HL-60/S4 (cell line): ENCODE data around the gene MTX1.
"Not testable (repeated sequence)": the region's sequence is repeated elsewhere in the genome, so short reads cannot be mapped to it uniquely, and the experiment has no call there.

Source experiments
- in situ Hi-C: fragments of 300-500 bp; cut with MboI; formaldehyde crosslinking; loops from 2 replicates; pipeline ENCODE4 v1.14.3; 2022; ENCODE audit warnings: low sequenced_read_pairs

The MTX1 gene

DNA sequence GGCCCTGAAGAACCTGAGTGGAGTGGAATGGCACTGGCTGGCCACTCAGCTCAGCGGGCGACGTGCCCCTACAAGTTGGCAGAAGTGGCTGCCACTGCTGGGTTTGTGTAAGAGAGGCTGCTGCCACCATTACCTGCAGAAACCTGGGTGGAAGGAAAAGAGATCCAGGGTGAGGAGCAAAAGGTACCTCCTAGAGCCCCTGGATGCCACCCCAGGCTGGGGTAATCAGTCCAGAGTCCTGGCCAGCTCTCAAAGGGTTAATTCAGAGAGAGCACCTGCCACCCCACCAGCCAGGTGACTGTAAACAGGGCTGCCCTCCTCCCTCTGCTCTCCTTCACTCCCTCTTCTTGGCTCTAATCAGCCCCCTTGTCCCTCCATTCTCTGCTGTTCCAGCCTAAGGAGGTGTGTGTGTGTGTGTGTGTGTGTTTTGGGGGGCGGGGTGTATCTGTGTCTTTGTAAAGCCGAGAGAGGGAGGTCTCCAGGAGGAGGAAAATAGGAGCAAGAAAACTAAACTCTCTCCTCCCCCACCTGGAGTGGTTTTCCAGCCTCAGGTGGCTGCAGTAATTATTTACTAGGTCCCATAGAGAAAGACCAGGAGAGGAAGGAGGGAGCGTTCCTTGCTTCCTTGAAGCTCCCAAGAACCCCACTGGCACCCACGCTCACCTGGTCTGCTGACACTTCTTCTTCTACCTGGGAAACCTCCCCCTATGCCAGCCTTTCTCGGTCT is 22.3 kb upstream of the MTX1 start:
- in situ Hi-C loops: no loop called here

GRCh38 chr1:155186794-155187455 is 21.6 kb upstream of the MTX1 start:
- in situ Hi-C loops: no loop called here

DNA sequence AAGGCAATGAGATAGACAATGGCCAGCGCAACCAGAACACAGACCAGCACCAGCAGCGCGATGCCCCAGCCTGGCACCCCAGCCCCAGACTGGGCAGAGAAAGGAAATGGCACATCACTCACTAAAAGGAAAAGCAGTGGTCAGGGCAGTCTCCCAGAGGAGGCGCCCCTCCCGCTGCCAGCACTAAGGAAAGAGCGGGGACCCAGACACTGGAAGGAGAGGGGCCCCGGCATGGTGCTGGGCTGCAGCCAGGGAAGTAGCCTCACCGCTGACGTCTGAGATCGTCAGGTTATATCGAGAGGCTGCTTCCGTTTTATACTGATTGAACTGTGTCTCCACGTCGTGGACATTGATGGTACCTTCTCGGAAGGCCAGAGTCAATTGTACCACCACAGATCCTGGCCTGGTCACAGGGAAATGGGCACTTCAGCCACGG is 21.0 kb upstream of the MTX1 start:
- in situ Hi-C loops: no loop called here

DNA sequence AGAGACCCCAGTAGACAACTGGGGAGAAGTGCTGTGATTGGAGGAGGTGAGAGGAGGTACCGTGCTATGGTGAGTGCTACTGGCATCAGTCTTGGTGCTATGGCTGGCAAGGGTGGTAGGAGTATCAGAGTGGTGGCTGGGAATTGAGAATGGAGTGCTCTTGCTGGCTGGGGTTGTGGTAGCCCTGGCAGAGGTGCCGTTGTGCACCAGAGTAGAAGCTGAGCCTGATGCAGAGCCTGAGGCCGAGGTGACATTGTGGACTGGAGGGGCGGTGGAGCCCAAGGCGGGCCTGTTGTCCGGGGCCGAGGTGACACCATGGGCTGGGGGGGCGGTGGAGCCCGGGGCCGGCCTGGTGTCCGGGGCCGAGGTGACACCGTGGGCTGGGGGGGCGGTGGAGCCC is 20.2 kb upstream of the MTX1 start:
- in situ Hi-C loops: no loop called here

DNA sequence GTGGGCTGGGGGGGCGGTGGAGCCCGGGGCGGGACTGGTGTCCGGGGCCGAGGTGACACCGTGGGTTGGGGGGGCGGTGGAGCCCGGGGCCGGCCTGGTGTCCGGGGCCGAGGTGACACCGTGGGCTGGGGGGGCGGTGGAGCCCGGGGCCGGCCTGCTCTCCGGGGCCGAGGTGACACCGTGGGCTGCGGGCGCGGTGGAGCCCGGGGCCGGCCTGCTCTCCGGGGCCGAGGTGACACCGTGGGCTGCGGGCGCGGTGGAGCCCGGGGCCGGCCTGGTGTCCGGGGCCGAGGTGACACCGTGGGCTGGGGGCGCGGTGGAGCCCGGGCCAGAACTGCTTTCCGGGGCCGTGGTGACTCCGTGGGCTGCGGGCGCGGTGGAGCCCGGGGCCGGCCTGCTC is 18.6 kb upstream of the MTX1 start:
- in situ Hi-C loops: not testable (repeated sequence)

DNA sequence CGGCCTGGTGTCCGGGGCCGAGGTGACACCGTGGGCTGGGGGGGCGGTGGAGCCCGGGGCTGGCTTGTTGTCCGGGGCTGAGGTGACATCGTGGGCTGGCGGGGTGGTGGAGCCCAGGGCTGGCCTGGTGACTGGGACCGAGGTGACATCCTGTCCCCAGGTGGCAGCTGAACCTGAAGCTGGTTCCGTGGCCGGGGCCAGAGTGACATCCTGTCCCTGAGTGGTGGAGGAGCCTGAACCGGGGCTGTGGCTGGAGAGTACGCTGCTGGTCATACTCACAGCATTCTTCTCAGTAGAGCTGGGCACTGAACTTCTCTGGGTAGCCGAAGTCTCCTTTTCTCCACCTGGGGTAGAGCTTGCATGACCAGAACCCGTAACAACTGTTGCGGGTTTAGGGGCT is 16.6 kb upstream of the MTX1 start:
- in situ Hi-C loops: no loop called here

DNA sequence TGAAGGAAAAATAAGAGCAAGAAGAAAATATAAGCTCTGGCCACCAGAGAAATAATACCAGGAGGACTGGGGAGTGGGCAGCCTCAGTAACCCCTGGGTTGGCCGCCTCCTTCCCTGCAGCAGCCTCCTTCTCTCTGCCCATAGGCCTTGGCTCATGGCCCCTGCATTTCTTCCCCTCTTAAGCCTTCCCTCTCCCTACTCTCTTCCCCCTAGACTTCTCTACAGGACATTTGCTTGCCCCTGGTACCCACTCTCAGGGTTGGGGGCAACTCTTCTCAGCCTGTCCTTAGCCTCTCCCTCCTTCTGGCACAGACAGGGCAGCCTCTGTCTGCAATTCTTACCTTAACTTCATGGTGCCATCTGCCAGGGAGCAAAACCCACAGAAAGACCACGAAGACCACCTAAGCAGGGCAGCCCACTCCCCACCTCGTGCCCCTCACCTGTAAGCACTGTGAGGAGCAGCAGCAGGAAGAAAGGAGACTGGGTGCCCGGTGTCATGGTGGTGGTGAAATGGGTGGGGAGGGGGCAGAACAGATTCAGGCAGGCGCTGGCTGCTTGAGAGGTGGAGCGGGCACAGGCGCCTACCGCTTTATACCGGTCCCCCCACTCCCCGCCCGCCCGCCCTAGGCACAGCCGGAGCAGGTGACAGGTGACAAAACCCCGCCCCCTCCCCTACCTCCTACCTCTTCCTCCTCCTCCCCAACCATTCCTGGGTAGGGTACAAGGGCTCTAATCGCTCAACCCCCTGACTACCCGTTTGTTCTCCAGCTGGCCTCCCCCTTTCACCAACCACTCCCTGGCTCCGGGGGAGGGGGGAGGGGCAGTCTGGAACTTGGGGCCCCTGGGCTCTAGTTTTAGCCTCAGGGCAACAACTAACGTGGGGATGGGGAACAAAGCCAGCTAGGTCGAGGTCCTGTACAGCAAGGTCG is 15.9 kb upstream of the MTX1 start:
- in situ Hi-C loops: no loop called here

DNA sequence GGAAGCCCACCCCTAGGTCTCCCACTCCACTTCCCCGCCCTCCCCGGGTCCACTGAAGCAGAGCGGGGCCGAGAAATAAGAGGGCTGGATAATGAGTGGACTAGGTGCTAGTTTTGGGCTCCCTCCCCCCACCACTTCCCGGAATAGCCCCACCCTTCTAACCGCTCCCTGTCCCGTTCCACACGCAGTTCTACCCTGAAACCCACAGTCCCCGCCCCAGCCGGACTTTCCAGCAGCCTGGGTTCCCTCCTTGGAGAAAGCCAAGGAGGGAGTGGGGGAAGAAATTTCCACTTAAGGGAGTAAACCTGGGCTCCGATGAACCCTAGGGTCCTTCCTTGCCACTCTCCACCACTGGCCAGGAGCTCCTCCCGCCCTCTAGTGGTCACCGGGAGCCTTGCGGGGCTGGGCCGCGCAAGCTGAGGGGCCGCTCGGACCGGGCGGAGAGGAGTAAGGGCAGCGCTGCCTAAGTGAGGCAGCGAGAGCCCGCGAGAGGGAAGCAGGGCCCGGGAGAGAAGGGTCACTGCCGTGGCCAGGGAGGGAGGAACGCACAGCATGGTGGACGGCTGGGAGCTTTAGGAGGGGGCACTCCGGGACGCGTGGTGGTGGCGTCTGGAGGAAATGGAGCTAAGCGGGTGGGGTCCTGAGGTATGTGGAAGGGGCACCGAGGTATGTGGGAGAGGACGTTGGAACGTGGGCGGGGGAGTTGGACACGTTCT is 15.1 kb upstream of the MTX1 start:
- in situ Hi-C loops: no loop called here

- in situ Hi-C loops: not testable (repeated sequence)
Observed at GRCh38 chr1:155193991-155194240, 14.6 kb upstream of the MTX1 start.

- in situ Hi-C loops: no loop called here
Observed at GRCh38 chr1:155195201-155196102, 13.0 kb upstream of the MTX1 start.

DNA sequence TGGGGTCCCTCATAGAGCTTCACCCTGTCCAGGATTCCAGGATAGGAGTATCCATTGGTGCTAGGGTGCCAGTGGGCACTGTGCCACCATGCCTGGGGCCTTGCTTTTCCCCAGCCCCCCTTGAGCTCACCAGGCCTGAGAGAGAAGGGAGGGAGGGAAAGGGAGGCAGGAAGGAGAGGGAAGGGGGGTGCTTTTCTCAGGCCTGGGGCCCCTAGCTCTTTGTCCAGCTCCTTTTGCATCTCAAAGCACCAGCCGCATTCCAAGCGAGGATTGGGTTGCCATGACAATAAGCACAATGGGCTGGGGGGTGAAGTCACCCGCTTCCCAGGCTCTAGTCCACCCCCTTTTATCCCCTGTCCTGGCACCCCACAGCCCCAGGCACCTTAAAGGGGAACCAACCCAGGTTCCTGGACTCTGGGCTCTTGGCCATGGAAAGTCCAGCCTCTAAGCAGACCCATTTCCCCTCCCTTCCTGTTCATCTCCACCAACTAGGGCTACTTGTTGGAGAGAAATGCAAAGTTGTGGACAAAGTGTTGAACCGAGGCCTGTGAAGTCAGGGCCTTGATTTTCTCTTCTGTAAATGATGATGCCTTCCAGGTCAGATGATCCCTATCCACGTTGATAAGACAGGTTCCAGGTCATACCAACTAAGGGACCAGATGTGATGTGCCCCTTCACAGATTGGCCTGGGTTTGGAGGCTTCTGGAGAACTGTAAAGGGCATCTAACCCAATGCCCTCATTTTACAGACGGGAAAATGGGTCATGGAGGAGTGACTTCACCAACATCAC is 12.2 kb upstream of the MTX1 start:
- in situ Hi-C loops: no loop called here

- in situ Hi-C loops: no loop called here
Observed at GRCh38 chr1:155196893-155197638, 11.4 kb upstream of the MTX1 start.

GRCh38 chr1:155197901-155198546 is 10.5 kb upstream of the MTX1 start:
- in situ Hi-C loops: no loop called here

DNA sequence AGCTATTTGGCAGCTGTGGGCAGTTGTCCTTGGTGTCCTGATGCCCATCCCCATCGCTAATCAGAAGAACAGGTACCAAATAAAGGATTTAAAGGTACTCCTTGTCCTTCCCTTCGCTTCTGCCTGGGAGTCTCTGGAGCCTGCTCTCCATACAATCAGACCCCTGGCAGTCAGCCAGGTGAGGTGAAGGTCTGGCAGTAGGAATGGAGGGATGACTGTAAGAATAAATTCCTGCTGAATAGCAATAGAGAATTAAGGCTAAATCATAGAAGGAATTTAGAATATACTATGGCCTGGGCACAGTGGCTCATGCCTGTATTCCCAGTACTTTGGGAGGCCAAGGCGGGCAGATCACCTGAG is 10.0 kb upstream of the MTX1 start:
- in situ Hi-C loops: no loop called here

DNA sequence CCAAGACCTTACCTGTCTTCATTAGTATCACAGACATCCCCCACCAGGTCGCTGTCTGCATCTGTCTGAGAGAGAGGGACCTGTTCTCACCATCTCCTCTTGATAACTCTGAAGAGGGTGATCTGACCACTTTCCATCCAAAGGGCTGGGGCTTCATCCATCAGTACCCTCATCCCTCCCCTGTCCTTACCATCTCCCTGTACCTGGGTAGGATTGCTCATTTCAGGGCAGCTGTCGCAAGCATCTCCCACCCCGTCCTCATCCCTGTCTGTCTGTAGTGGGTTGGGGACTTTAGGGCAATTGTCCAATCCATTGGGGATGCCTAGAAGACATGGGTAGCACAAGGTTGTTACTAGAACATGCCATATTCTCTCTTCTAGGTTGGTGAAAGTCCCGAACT is 8.7 kb upstream of the MTX1 start:
- in situ Hi-C loops: no loop called here

- in situ Hi-C loops: no loop called here
Observed at GRCh38 chr1:155200920-155201319, 7.6 kb upstream of the MTX1 start.

DNA sequence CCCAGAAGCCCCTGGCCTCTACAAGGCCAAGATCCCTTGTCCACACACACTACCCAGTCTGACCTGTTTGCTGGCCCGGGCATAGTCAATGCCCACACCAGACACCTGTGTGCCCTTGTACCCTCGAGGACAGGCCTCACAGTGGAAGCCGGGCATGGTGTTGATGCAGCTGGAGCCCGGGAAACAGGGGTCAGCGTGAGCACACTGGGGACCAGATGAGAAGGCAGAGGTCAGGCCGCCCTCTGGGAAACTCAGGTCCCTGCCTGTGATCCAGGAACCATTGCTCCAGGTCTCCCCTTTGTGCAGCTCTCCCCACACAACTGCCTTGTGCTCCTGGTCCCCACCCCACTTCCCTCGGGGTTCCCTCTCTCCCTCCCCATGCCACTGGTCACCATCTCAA is 6.3 kb upstream of the MTX1 start:
- in situ Hi-C loops: no loop called here

GRCh38 chr1:155202731-155203515 is 5.6 kb upstream of the MTX1 start:
- in situ Hi-C loops: no loop called here
